ENCODE results near the gene SCYGR3. TPM values are rescaled to one million over a fixed set of nuclear protein-coding genes. Genes with fewer than 3 reads are reported as not detected.

SCYGR3 gene
- total and polyA plus RNA-seq, 3 donors from 2014 or later: not detected

DNA sequence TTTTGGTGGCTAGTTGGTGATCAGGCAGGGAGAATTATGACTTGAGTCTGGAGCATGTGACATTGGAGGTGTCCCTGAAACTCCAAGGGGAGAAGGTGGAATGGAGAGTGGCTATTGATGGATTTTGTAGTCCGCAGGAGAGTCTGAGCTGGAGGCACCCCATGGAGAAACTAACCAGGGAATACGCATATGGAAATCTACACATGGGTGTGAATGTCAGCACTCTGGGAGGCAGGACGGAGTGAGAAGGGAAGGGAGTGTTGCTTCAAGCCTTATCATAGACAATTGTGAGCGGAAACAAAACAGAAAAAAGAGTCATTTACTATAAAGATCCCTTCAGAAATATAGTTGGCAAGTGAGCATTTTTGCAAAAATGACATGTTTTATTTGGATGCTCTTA, 2.0 kb upstream of the SCYGR3 start:
- WGBS, 2 donors: 49 to 57% methylated on average over 4 of the region's 4 CpGs
- TF ChIP-seq, protein P1, sequence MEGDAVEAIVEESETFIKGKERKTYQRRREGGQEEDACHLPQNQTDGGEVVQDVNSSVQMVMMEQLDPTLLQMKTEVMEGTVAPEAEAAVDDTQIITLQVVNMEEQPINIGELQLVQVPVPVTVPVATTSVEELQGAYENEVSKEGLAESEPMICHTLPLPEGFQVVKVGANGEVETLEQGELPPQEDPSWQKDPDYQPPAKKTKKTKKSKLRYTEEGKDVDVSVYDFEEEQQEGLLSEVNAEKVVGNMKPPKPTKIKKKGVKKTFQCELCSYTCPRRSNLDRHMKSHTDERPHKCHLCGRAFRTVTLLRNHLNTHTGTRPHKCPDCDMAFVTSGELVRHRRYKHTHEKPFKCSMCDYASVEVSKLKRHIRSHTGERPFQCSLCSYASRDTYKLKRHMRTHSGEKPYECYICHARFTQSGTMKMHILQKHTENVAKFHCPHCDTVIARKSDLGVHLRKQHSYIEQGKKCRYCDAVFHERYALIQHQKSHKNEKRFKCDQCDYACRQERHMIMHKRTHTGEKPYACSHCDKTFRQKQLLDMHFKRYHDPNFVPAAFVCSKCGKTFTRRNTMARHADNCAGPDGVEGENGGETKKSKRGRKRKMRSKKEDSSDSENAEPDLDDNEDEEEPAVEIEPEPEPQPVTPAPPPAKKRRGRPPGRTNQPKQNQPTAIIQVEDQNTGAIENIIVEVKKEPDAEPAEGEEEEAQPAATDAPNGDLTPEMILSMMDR (IDR thresholded peaks at IDR 0.05): no peak
- no peak for TF ChIP-seq POLR2A (IDR thresholded peaks at IDR 0.05)
- no peak for DNase-seq
- no peaks in the 10 kb centered on the region for H3K9me3 ChIP-seq
- intact Hi-C loops (cut with DNase I; ENCODE audit: low total_unique reads): no loop called here
- no peak overlapping the region for H3K27ac ChIP-seq
- H3K36me3 ChIP-seq (ENCODE audit: low read depth, missing control alignments): no peaks in the 10 kb centered on the region
- no peak overlapping the region for H3K4me3 ChIP-seq
- H3K4me1 ChIP-seq: no peaks in the 10 kb centered on the region
- H3K27me3 ChIP-seq: no peaks in the 10 kb centered on the region

DNA sequence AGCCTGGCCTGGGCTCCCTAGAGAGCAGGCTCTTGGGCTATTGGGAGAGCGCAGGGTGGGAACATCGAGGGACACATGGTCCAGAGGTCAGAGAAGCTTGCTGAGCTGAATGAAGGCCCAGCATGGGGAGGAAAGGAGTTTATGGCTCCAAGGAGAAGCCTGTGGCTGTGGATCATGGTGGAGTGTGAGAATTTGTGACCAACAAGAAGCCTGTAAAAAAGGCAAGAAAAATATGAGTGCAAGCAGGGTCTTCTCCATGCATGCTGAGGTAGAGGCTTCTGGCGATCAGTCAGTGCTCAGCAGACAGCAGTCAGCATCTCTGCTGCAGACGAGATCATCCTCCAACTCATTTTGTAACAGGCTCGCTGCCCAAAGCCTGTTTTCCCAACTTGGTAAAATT, 1.3 kb upstream of the SCYGR3 start:
- no peaks in the 10 kb centered on the region for H3K4me1 ChIP-seq
- no peak for DNase-seq

DNA sequence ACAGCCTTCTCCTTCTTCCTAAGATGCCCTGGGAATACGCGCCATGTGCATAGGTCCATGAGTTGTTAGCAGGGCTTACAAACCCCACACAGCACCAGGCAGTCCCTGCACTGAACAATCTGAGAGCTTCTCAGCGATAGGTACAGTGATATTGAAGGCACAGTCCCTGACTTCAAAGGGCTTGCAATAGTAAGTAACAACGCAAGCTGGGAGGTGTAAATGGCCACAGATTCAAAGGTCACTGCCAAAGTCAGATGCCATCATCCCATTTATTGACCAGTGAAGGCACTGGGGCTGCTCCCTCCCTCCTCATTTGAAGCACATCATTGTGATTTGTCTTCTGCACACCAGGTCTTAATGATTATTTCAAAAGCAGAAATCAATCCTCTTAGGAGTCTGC, 541 bp upstream of the SCYGR3 start:
- Histone ChIP-seq H3K4me1 (no peaks in the 10 kb centered on the region), H3K36me3 (ENCODE audit: low read depth, missing control alignments) (no peaks in the 10 kb centered on the region), H3K9me3 (no peaks in the 10 kb centered on the region), H3K27me3 (no peaks in the 10 kb centered on the region), H3K27ac (no peak overlapping the region), H3K4me3 (no peak overlapping the region)
- WGBS, 2 donors: 86 to 92% methylated on average over 4 of the region's 4 CpGs
- intact Hi-C loops (cut with DNase I; ENCODE audit: low total_unique reads): no loop called here
- DNase-seq: no peak
- no peak for TF ChIP-seq POLR2A (IDR thresholded peaks at IDR 0.05)
- TF ChIP-seq, protein P1 (IDR thresholded peaks at IDR 0.05): no peak

More for the DNA sequence above, 1.3 kb upstream of the SCYGR3 start:
- Histone ChIP-seq H3K36me3 (ENCODE audit: low read depth, missing control alignments) (no peaks in the 10 kb centered on the region), H3K27me3 (no peaks in the 10 kb centered on the region), H3K4me3 (no peak overlapping the region), H3K27ac (no peak overlapping the region), H3K9me3 (no peaks in the 10 kb centered on the region)
- TF ChIP-seq POLR2A (IDR thresholded peaks at IDR 0.05): no peak
- TF ChIP-seq, protein P1 (IDR thresholded peaks at IDR 0.05): no peak
- intact Hi-C loops (cut with DNase I; ENCODE audit: low total_unique reads): no loop called here
- 54 to 57% methylated on average over 5 of the region's 5 CpGs for WGBS, 2 donors

DNA sequence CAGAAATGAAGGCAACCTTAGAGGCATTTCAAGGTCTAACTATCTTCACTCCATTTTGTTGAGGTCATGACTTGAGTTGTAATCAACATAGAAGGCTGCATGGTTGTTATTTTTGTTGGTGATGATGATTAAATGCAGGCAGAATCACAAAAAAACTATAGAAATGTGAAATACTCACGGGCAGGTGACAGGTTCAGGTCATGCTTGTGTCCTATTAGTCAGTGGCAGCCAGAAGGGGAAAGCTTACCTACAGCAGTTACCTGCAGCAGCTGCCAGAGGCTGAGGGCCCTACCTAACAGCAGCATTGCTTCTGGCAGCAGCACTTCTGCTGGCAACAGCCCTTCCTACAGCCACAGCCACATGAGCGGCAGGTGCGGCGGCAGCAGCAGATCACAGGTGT, 394 bp downstream of the SCYGR3 start:
- Histone ChIP-seq H3K36me3 (ENCODE audit: low read depth, missing control alignments) (no peaks in the 10 kb centered on the region), H3K27me3 (no peaks in the 10 kb centered on the region), H3K9me3 (no peaks in the 10 kb centered on the region), H3K4me1 (no peaks in the 10 kb centered on the region), H3K27ac (no peak overlapping the region), H3K4me3 (no peak overlapping the region)
- no peak for DNase-seq
- WGBS, 2 donors: 55 to 87% methylated on average over 1 to 4 of the region's 4 CpGs
- intact Hi-C loops (cut with DNase I; ENCODE audit: low total_unique reads): no loop called here
- TF ChIP-seq POLR2A (IDR thresholded peaks at IDR 0.05): no peak
- TF ChIP-seq, protein P1 (IDR thresholded peaks at IDR 0.05): no peak

DNA sequence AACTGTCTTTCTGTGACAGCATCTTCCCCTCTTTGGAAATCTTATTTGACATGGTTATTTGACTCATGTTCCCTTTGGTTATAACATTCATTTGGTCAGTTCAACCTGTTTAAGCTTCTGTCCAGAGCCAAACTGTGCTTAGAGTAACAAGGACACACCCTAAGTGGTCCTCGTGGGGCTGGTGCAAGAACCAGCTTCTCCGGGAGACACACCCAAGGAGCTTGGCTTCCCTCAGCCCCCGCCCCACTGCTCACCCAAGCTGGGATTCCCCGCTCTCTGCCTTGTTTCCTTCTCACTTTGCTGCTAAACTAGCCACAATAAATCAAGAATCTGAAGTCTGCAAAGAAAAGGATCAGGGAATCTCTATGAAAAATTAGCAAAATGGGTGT, 1.4 kb downstream of the SCYGR3 start:
- WGBS, 2 donors: 84 to 89% methylated on average over 4 of the region's 4 CpGs
- H3K9me3 ChIP-seq: no peaks in the 10 kb centered on the region
- no peaks in the 10 kb centered on the region for H3K4me1 ChIP-seq
- intact Hi-C loops (cut with DNase I; ENCODE audit: low total_unique reads): no loop called here
- no peak for DNase-seq
- no peak for TF ChIP-seq POLR2A (IDR thresholded peaks at IDR 0.05)
- H3K36me3 ChIP-seq (ENCODE audit: low read depth, missing control alignments): no peaks in the 10 kb centered on the region
- no peaks in the 10 kb centered on the region for H3K27me3 ChIP-seq
- no peak overlapping the region for H3K4me3 ChIP-seq
- H3K27ac ChIP-seq: no peak overlapping the region

All from testis (tissue), 3 donors.